Testis (tissue), 2 donors: ENCODE data around the gene AFAP1.

ENCODE experiments used
- CTCF ChIP-seq, 3 experiments: fragments of 450-650 bp in 2 of 3; fragments of 200-600 bp in 1 of 3; sonication (generic) in 1 of 3; IDR thresholded peaks; one replicate each; pipeline ENCODE4 v1.5.1; 2016 to 2019; ENCODE audit warnings: antibody characterized with exemption in 3 of 3, mild to moderate bottlenecking in 2 of 3, moderate library complexity in 1 of 3
- POLR2A ChIP-seq: fragments of 450-650 bp; IDR thresholded peaks from one replicate; pipeline ENCODE4 v1.6.1; 2017; ENCODE audit warnings: antibody characterized with exemption, mild to moderate bottlenecking, moderate library complexity

- TF ChIP-seq CTCF (IDR thresholded peaks at IDR 0.05) (no peak), POLR2A (no peak)
Measured at GRCh38 chr4:7871356-7871755, 68.3 kb downstream of the AFAP1 start.
